HG02798 (cell line): ENCODE data around the gene CMTM8.
A peak's percentile ranks its signal among the peaks of the same experiment; 100 is the strongest.

ENCODE experiments used
- ATAC-seq: cut with Tn5 transposase; IDR thresholded peaks from one replicate; pipeline ENCODE4 v1.9.1; 2021; ENCODE audit warnings: mild to moderate bottlenecking; ENCODE audit not compliant: unreplicated experiment, poor library complexity

The CMTM8 gene

DNA sequence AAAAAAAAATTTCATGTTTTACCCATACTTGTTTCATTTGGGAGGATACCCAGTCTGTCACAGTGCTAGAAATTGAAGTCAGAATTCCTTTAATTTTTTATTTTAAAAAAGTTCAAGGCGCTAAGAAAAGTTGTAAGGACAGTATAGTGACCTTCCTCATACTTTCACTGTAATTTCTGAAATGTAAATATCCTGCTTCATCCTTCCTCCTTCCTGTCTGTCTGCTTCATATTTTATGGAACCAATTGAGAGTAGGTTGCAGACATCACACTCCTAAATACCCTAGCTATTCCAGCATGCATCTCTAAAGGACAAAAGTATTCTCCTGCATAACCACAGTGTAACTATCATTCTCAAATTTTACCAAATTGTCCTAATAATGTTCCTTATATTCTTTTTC, 35.8 kb downstream of the CMTM8 start:
- ATAC-seq: no peak

DNA sequence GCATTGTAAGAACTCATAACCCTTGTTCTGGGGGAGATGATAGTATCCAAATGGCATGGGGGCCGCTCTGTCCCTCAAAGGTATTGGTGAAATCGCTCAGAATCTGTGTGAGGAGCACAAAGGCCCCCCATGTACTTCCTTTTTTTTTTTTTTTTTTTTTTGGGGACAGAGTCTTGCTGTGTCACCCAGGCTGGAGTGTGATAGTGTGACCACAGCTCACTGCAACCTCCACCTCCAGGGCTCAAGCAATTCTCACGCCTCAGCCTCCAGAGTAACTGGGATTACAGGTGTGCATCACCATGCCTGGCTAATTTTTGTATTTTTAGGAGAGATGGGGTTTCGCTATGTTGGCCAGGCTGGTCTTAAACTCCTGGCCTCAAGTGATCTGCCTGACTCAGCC, 37.0 kb downstream of the CMTM8 start:
- no peak for ATAC-seq

- ATAC-seq: no peak
These were observed 37.9 kb downstream of the CMTM8 start for GRCh38 chr3:32276279-32276841.

DNA sequence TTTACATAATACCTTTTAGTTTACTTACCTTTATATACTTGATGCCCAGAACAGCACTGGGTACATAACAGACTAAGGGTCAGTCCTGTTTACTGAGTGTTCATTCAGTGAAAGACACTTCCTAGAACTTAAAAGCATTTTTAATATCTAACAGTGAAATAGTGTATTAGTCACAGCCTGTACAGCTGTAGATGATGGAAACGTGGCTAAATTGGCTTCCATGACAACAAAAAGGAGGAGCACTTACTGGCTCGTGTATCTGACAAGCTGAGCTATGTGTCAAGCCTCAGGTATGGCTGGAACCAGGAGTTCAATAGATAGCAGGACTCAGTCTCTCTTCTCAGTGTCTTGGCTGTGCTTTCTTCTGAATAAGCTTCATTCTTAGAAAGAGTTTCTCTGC, 40.2 kb downstream of the CMTM8 start:
- ATAC-seq: no peak

DNA sequence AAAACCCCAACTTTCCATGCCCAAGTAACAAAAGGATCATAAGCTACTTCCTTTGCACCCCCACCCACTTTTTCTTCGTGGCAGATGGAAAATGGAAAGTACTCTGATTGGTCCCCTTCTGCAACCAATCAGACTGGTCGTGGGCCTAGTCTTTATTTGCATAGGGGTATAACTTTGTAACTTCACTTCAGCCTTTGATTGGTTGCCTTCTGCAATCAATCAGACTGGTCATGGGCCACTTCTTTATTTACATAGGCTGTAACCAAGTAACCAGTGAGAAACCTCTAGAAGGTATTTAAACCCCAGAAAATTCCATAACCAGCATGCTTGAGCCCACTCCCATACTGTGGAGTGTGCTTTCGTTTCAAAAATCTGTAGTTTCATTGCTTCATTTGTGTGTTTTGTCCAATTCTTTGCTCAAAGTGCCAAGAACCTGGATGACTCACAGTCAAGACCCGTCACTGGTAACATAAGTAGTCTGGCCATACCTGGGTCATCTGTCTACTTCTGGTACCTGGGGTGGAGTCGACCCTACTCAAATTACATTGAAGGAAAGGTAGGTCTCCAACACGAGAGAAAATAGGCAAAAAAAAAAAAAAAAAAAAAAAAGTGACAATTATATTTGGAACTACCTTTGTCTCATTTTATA, 41.9 kb downstream of the CMTM8 start:
- ATAC-seq: no peak

DNA sequence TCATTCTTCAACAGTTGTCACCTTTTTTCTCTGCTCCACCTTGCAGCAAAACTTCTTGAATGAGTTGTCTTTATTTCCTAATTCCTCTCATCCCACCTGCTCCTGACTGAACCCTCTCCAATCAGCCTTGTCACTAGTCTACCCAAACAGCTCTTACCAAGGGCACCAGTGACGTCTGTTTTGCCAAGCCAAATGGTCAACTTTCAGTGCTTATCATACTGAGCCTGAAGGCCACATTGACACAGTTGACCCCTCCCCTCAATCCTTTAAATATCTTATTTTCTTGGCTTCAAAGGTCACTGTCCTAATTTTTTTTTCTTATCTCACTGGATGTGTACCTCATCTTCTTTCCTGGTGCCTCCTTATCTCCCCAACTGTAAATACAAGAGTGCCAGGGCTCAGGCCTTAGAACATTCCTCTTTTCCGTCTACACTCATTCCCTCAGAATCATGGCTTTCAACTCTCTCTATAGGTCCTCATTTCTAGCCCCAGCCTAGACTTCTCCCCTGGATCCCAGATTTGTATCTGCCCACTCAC, 43.2 kb downstream of the CMTM8 start:
- ATAC-seq: no peak

DNA sequence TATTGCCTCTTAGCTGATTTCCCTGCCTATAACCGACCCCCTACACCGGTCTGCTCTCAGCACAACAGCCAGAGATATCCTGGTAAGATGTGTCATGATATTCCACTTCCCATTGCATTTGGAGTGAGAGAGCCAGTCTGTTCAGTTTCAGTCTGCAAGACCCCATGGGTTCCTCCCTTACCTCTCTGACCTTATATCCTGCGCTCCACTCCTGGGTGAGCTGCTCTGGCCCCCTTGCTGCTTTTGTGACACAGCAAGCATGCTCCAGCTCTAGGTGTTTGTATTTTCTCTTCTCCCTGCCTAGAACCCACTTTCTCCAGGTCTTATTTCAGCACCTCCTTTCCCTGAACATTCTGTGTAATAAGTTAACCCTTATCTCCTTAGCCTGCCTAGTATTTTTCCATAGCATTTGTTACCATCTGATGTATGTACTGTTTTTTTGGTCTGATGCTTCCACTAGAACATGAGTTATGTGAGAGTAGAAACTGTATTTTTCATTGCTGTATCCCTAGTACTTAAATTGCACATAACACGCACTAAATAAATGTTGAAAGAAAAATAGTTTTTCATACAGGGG, 44.2 kb downstream of the CMTM8 start:
- no peak for ATAC-seq

- no peak for ATAC-seq
These were observed 44.8 kb downstream of the CMTM8 start for GRCh38 chr3:32283304-32283703.

GRCh38 chr3:32284443-32285212, 46.1 kb downstream of the CMTM8 start:
- no peak for ATAC-seq

DNA sequence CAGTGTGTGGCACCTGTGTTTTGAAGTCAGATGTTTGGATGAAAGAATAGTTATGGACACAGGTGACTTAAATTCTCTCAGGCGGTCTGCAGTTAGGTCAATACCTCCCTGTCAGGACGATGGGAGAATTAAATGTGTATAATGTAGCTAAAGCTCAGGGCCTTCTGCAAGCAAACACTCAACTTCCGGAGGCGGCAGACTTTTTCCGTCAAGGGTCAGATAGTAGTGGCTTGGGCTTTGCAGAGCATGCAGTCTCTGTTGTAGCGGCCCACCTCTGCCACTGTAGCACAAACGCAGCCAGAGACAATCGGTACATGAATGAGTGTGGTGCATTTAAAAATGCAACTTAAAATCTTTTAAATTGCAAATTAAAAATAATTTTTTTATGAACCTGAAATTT, 47.4 kb downstream of the CMTM8 start:
- no peak for ATAC-seq

DNA sequence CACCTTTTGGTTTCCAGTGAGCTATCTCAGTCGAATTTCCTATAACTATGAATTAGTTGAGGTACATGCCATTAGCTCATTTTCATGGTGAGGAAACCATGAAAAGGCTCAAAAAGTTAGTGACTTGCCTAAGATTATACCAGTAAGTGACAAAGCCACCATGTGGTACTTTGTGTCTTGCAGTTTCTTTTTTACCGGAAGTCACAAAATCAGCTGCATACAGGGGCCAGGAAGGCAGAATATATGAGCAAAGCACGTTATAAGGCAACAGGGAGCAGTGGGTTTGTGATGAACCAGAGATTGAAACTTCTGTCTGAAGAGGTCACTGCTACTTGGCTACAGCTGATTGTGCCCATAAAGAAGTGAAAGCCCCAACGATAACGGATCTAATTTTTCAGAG, 50.3 kb downstream of the CMTM8 start:
- ATAC-seq: no peak

GRCh38 chr3:32290619-32291018, 52.1 kb downstream of the CMTM8 start:
- no peak for ATAC-seq

DNA sequence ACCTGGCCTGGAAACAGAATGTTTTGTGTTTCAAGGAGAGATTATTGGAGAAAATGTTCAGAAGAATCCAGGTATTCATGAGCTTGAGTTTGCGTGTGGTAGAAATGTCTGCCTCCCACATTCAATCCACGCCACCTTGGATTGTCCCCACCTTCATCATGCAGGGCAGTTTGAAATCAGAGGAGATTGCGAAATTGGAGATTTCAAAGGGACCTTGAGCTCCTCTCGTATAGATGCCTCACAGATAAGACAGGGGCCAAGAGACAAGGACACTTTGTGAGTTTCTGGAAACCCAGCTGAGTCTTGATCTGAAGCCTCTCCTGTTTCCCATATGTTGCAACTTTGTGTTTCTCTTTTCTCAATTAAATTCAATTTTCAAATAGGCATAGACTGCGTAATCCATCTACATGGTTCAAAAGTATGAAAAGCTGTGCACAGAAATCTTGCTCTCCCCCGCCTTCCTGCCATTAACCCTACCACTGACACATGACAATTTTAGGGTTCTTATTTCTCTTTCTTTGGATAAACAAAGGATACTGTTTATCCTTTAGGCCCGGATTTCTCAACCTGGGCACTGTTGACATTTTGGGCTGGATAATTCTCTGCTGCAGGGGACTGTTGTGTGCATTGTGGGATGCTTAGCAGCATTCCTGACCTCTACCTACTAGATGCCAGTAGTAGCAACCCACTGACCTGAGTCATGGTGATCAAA, 53.8 kb downstream of the CMTM8 start:
- ATAC-seq: no peak

DNA sequence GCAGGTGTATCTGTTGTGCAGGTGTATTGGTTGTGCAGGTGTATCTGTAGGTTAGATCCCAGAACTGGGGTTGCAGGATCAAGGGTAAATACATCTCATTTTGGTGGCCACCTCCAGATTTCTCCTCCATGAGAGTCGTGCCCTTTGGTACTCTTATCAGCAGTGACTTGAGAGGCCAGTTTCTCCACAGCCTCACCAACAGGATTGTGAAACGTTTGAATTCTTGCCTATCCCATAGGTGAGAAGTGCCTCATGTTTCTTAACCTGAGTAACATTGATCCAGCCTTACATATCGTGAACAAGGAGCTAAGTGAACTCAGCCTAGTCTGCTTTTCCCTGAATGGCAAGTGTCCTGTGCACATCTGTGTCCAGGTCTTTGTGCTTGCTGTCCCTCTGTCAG, 55.4 kb downstream of the CMTM8 start:
- no peak for ATAC-seq

- peak; percentile 81 for ATAC-seq
These were observed 58.0 kb downstream of the CMTM8 start for GRCh38 chr3:32296251-32297204.

DNA sequence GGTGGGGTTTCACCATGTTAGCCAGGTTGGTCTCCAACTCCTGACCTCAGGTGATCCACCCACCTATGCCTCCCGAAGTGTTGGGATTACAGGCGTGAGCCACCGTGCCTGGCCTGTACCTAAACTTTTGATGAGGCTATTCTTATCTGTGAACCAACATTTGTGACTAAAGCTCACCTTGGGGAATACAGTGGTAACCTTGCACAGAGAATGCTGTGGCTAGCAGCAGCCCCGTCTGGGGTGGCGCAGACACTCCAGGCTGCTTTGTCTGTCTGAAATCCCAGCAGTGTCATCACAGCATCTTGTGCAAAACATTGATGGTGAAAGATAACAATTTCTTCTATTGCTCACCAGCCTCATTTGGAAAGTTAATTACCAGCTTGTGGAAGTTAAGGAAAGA, 58.9 kb downstream of the CMTM8 start:
- no peak for ATAC-seq

GRCh38 chr3:32301426-32301825, 62.9 kb downstream of the CMTM8 start:
- no peak for ATAC-seq

DNA sequence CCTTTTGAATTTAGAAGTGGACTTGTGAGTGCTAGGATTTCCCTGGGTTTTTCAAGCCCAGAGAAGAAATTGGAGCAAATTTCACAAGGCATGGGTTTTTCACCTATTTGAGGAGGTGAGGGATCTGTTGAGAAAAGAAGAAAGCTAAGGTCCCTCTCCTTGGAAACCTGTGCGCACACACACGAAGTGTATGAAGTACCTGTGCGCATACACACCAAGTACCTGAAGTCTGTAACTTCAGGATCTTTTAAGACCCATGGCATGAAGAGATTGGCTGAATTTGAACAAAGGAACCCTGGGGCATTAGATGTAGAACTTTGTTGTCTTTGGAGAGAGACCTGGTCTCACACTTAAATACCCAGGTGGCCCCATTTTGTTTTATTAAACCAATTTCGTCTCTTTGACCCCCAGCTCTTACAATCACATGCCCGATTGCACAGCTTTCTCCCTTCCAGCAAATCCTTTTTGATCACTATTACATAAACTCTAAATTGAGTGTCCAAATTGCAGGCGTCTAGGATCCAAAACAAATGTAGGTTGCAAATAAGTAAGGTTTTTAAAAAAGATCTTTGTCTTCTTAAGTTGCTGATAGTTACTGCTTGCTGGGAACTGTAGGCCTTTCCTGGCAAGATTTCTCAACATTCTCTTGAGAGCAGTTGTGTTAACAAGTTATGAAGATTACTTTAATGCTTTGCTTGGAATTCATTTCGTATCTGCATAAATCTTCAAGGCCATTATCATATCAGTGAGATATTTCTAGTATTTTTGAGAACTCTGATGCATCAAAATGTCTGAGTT, 64.3 kb downstream of the CMTM8 start:
- ATAC-seq: no peak

DNA sequence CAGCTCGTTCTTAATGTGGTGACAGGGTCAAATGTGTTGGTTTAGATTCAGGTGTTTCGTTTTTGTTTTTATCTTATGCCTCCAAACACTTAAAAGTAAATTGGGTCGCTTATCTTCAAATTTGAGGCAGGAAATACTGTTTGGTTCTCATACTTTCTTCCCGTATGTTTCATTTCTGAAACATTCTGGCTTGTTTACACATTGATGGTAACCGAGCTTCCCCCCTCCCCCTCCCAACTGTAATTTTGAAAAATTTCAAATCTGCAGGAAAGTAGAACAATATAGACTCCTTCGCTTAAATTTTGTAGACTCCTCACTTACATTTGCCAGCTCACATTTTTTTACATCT, 64.9 kb downstream of the CMTM8 start:
- no peak for ATAC-seq
